K562 (cell line): ENCODE results near the gene BMF. TPM values are rescaled to one million over a fixed set of nuclear protein-coding genes. Genes with fewer than 3 reads are reported as not detected.

Source experiments
- FOSL1 ChIP-seq: fragments of 200-800 bp; sonication (Bioruptor generic); conservative IDR thresholded peaks from 2 replicates; pipeline ENCODE4 v1.6.1; 2016; ENCODE audit warnings: missing genetic modification characterization, missing compliant biosample characterization
- GATAD2B ChIP-seq: fragments of 450-650 bp; IDR thresholded peaks from 2 replicates; pipeline ENCODE4 v1.6.1; 2017; ENCODE audit warnings: mild to moderate bottlenecking, borderline replicate concordance
- JUND ChIP-seq, 2 experiments: IDR thresholded peaks; 2 replicates in 1 of 2; 3 replicates in 1 of 2; pipeline ENCODE4 v1.6.1; 2011; ENCODE audit warnings: borderline replicate concordance in 2 of 2, low read depth in 2 of 2, low read length in 2 of 2, improper control_type of control experiment in 1 of 2, missing biosample characterization in 1 of 2, missing genetic modification characterization in 1 of 2, missing genetic modification reagents in 1 of 2
- KLF6 ChIP-seq: fragments of 250-450 bp; sonication (Bioruptor Pico); IDR thresholded peaks from 2 replicates; pipeline ENCODE4 v1.4.0; 2020; ENCODE audit warnings: mild to moderate bottlenecking, moderate library complexity, borderline replicate concordance
- L3MBTL2 ChIP-seq: fragments of 450-650 bp; IDR thresholded peaks from 2 replicates; pipeline ENCODE4 v1.6.1; 2016; ENCODE audit warnings: mild to moderate bottlenecking, moderate library complexity
- NCOA2 ChIP-seq, 2 experiments: fragments of 450-650 bp; IDR thresholded peaks; 2 replicates each; pipeline ENCODE4 v1.6.1; 2018; ENCODE audit warnings: mild to moderate bottlenecking in 2 of 2, moderate library complexity in 1 of 2; ENCODE audit not compliant: partially characterized antibody in 2 of 2
- PRMT5 ChIP-seq: sonication (generic); formaldehyde crosslinking; IDR thresholded peaks from 2 replicates; pipeline ENCODE4 v1.5.0; 2020; ENCODE audit warnings: missing genetic modification reagents
- RAD21 ChIP-seq, 2 experiments: fragments of 250-450 bp in 1 of 2; fragments of 450-650 bp in 1 of 2; sonication (Bioruptor Pico) in 1 of 2; formaldehyde crosslinking in 1 of 2; IDR thresholded peaks in 1 of 2; conservative IDR thresholded peaks in 1 of 2; 2 replicates each; pipeline versions ENCODE4 v1.4.0 to v1.8.0; 2020 to 2022; ENCODE audit warnings: mild to moderate bottlenecking in 2 of 2, moderate library complexity in 1 of 2
- SMAD1 ChIP-seq: fragments of 150-350 bp; IDR thresholded peaks from 2 replicates; pipeline ENCODE4 v1.6.1; 2014; ENCODE audit warnings: low read length, low read depth; ENCODE audit not compliant: partially characterized antibody
- SREBF1 ChIP-seq: fragments of 150-350 bp; IDR thresholded peaks from 2 replicates; pipeline ENCODE4 v1.6.1; 2014; ENCODE audit warnings: antibody characterized with exemption, low read depth, low read length, borderline replicate concordance
- ZFP36 ChIP-seq: fragments of 150-350 bp; IDR thresholded peaks from 2 replicates; pipeline ENCODE4 v1.6.1; 2018; ENCODE audit warnings: low read length, low read depth; ENCODE audit not compliant: partially characterized antibody
- ZNF121 ChIP-seq: sonication (generic); formaldehyde crosslinking; conservative IDR thresholded peaks from 2 replicates; pipeline ENCODE4 v1.8.0; 2022; ENCODE audit warnings: missing genetic modification reagents
- ZNF263 ChIP-seq: sonication (generic); formaldehyde crosslinking; IDR thresholded peaks from 2 replicates; pipeline ENCODE4 v1.8.0; 2022; ENCODE audit warnings: mild to moderate bottlenecking, missing genetic modification reagents, borderline replicate concordance
- polyA plus RNA-seq, 8 experiments: library from polyadenylated mRNA; depleted of rRNA in 4 of 8; stranded (reverse) in 5 of 8; unstranded in 3 of 8; fragments of >200 nt; fragmentation: Nextera tagmentation in 2 of 8; fragmentation: Illumina TruSeq in 1 of 8; extraction: Ambion mirVana in 2 of 8; extraction: Trizol in 1 of 8; gene quantifications; 2 replicates each; pipeline versions ENCODE4 v1.2.1 to v1.2.3, GENCODE V29; 2011 to 2014; ENCODE audit warnings: inconsistent platforms in 1 of 8, missing spikeins in 1 of 8
- total RNA-seq, 7 experiments: library from RNA; depleted of rRNA in 6 of 7; stranded (reverse); fragments of >200 nt in 6 of 7; fragmentation: Illumina TruSeq in 2 of 7; extraction: Trizol in 2 of 7; gene quantifications; 2 replicates each; pipeline versions ENCODE4 v1.2.1 to v1.2.3, GENCODE V29; 2011 to 2021; ENCODE audit warnings: low replicate concordance in 1 of 7
- TF ChIP-seq, protein P1 (sequence below): fragments of 450-650 bp; IDR thresholded peaks from 2 replicates; pipeline ENCODE4 v1.6.1; 2018; ENCODE audit warnings: mild to moderate bottlenecking, low read depth; ENCODE audit not compliant: partially characterized antibody
- TF ChIP-seq, protein P2 (sequence below): sonication (generic); formaldehyde crosslinking; IDR thresholded peaks from 2 replicates; pipeline ENCODE4 v1.8.0; 2023; ENCODE audit warnings: missing genetic modification reagents, mild to moderate bottlenecking, borderline replicate concordance
- TF ChIP-seq, protein P3 (sequence below), 3 experiments: IDR thresholded peaks in 2 of 3; conservative IDR thresholded peaks in 1 of 3; 2 replicates each; pipeline ENCODE4 v1.5.1; 2011 to 2012; ENCODE audit warnings: low read length in 3 of 3, mild to moderate bottlenecking in 3 of 3, control low read depth in 2 of 3, improper control_type of control experiment in 1 of 3, inconsistent platforms in 1 of 3, low read depth in 1 of 3, mixed read lengths in 1 of 3, moderate library complexity in 1 of 3; ENCODE audit not compliant: insufficient read depth in 2 of 3

BMF gene
- total and polyA plus RNA-seq, 9 of the 15 experiments (the other 6 are each of a cell fraction or from before 2014, with no cell fraction given), result 0.25 to 0.91 (median 0.59) TPM; not detected in 2

DNA sequence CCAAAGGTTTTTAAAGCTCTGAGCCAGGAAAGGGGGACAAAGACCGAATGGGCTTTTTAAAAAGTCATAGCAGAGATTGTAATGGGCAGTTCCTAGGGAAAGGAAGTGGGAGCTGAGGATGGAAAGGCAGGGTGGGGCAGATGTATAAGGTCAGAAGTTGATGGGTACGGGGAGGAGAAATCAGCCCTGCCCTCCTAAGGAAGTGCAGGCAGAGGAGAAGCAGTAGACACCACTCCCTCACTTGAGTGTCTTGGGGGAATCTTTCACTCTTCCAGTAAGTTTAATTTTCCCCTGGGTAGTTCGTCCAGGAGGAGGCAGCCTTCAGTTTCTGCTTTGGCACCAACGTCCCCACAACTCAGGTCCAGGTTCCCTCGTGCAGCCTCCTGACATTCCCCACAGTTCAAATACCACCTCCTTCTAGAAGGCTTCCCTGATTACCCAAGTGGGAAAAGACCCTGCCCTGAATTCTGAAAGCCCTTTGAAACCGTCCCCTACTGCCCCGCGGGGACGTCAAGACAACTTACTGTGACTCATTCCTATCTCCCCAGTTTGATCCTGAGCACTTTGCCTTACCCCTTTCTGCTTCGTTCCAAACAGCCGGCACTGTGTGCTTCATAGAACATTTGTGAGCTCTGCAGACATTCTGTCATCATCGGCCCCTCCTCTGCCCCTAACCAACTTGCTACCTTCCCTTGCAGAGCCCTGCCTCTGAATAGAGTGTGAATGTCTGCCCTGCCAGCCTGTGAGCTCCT lies 55.4 kb downstream of the BMF start (continued):
- TF ChIP-seq, protein P1, sequence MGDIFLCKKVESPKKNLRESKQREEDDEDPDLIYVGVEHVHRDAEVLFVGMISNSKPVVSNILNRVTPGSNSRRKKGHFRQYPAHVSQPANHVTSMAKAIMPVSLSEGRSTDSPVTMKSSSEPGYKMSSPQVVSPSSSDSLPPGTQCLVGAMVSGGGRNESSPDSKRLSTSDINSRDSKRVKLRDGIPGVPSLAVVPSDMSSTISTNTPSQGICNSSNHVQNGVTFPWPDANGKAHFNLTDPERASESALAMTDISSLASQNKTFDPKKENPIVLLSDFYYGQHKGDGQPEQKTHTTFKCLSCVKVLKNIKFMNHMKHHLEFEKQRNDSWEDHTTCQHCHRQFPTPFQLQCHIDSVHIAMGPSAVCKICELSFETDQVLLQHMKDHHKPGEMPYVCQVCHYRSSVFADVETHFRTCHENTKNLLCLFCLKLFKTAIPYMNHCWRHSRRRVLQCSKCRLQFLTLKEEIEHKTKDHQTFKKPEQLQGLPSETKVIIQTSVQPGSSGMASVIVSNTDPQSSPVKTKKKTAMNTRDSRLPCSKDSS, result no peak
- TF ChIP-seq FOSL1 (tag), result peak; percentile 46; the same call in 1 of the 2 replicates
- TF ChIP-seq ZNF263 (CRISPR knock-in tag), result no peak
- peak; percentile 93 for TF ChIP-seq ZFP36
- TF ChIP-seq, protein P2, sequence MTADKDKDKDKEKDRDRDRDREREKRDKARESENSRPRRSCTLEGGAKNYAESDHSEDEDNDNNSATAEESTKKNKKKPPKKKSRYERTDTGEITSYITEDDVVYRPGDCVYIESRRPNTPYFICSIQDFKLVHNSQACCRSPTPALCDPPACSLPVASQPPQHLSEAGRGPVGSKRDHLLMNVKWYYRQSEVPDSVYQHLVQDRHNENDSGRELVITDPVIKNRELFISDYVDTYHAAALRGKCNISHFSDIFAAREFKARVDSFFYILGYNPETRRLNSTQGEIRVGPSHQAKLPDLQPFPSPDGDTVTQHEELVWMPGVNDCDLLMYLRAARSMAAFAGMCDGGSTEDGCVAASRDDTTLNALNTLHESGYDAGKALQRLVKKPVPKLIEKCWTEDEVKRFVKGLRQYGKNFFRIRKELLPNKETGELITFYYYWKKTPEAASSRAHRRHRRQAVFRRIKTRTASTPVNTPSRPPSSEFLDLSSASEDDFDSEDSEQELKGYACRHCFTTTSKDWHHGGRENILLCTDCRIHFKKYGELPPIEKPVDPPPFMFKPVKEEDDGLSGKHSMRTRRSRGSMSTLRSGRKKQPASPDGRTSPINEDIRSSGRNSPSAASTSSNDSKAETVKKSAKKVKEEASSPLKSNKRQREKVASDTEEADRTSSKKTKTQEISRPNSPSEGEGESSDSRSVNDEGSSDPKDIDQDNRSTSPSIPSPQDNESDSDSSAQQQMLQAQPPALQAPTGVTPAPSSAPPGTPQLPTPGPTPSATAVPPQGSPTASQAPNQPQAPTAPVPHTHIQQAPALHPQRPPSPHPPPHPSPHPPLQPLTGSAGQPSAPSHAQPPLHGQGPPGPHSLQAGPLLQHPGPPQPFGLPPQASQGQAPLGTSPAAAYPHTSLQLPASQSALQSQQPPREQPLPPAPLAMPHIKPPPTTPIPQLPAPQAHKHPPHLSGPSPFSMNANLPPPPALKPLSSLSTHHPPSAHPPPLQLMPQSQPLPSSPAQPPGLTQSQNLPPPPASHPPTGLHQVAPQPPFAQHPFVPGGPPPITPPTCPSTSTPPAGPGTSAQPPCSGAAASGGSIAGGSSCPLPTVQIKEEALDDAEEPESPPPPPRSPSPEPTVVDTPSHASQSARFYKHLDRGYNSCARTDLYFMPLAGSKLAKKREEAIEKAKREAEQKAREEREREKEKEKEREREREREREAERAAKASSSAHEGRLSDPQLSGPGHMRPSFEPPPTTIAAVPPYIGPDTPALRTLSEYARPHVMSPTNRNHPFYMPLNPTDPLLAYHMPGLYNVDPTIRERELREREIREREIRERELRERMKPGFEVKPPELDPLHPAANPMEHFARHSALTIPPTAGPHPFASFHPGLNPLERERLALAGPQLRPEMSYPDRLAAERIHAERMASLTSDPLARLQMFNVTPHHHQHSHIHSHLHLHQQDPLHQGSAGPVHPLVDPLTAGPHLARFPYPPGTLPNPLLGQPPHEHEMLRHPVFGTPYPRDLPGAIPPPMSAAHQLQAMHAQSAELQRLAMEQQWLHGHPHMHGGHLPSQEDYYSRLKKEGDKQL (CRISPR knock-in tag), result no peak
- TF ChIP-seq SREBF1, result no peak
- no peak for TF ChIP-seq KLF6
- TF ChIP-seq L3MBTL2, result 0 out of 2 replicates have a peak, but pooled peaks have one; percentile 13
- TF ChIP-seq SMAD1, result no peak
- TF ChIP-seq JUND (IDR thresholded peaks at IDR 0.05; ENCODE audit: borderline replicate concordance, low read depth, low read length), result 0 out of 2 replicates have a peak, but pooled peaks have one; percentile 11
- TF ChIP-seq JUND (tag; IDR thresholded peaks at IDR 0.05; ENCODE audit: borderline replicate concordance, low read depth, low read length), result no peak
- TF ChIP-seq GATAD2B, result no peak
- no peak for TF ChIP-seq ZNF121 (CRISPR knock-in tag)
- TF ChIP-seq, protein P3, sequence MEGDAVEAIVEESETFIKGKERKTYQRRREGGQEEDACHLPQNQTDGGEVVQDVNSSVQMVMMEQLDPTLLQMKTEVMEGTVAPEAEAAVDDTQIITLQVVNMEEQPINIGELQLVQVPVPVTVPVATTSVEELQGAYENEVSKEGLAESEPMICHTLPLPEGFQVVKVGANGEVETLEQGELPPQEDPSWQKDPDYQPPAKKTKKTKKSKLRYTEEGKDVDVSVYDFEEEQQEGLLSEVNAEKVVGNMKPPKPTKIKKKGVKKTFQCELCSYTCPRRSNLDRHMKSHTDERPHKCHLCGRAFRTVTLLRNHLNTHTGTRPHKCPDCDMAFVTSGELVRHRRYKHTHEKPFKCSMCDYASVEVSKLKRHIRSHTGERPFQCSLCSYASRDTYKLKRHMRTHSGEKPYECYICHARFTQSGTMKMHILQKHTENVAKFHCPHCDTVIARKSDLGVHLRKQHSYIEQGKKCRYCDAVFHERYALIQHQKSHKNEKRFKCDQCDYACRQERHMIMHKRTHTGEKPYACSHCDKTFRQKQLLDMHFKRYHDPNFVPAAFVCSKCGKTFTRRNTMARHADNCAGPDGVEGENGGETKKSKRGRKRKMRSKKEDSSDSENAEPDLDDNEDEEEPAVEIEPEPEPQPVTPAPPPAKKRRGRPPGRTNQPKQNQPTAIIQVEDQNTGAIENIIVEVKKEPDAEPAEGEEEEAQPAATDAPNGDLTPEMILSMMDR (IDR thresholded peaks at IDR 0.05 in 2 of 3, conservative IDR thresholded peaks at IDR 0.05 in 1 of 3; ENCODE audit: insufficient read depth in 2 of 3, low read depth in 1 of 3, low read length in 3 of 3), result peak in 2 of 3 experiments; percentile 49 to 62; a peak in 4 of 6 replicates
- peak; percentile 45 to 61; a peak in 3 of 4 replicates for TF ChIP-seq RAD21 (CRISPR knock-in tag; conservative IDR thresholded peaks at IDR 0.05 in 1 of 2, IDR thresholded peaks at IDR 0.05 in 1 of 2)
- TF ChIP-seq PRMT5 (CRISPR knock-in tag), result no peak
- TF ChIP-seq NCOA2 (IDR thresholded peaks at IDR 0.05; ENCODE audit: partially characterized antibody in 2 of 2), result no peak
- TF ChIP-seq, all 486 proteins: peak for 7
